Left renal pelvis (tissue), 4 donors: ENCODE measurements around the gene IFNAR2. TPM values are rescaled to one million over a fixed set of nuclear protein-coding genes. Genes with fewer than 3 reads are reported as not detected.
"Not testable (repeated sequence)": the region's sequence is repeated elsewhere in the genome, so short reads cannot be mapped to it uniquely, and the experiment has no call there.

ENCODE experiments used
- DNase-seq, 4 donors: peaks; one replicate each; pipeline ENCODE4 v3.0.0-alpha.2; 2013; ENCODE audit warnings: low read depth in 4 of 4, low spot score in 3 of 4
- polyA plus RNA-seq, 4 donors: library from polyadenylated mRNA; unstranded; fragments of 120-200 nt; gene quantifications; one replicate each; pipeline ENCODE4 v1.2.1, GENCODE V29; 2013; ENCODE audit not compliant: insufficient read length in 4 of 4

Gene IFNAR2
- polyA plus RNA-seq, 4 donors: 17.8 to 19.9 (median 18.1) TPM

- no peak for DNase-seq
Observed at GRCh38 chr21:33240404-33240803, 10.7 kb downstream of the IFNAR2 start.

GRCh38 chr21:33241846-33242245, 12.1 kb downstream of the IFNAR2 start:
- DNase-seq: no peak

DNA sequence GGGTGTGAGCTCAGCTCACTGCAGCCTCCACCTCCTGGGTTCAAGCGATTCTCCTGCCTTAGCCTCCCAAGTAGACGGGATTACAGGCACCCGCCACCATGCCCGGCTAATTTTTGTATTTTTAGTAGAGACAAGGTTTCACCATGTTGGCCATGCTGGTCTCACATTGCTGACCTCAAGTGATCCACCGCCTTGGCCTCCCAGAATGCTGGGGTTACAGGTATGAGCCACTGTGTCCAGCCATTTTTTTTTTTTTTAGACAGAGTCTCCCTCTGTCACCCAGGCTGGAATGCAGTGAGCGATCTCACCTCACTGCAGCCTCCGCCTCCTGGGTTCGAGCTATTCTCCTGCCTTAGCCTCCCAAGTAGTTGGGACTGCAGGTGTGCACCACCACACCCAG, 13.1 kb downstream of the IFNAR2 start:
- not testable (repeated sequence) for DNase-seq

DNA sequence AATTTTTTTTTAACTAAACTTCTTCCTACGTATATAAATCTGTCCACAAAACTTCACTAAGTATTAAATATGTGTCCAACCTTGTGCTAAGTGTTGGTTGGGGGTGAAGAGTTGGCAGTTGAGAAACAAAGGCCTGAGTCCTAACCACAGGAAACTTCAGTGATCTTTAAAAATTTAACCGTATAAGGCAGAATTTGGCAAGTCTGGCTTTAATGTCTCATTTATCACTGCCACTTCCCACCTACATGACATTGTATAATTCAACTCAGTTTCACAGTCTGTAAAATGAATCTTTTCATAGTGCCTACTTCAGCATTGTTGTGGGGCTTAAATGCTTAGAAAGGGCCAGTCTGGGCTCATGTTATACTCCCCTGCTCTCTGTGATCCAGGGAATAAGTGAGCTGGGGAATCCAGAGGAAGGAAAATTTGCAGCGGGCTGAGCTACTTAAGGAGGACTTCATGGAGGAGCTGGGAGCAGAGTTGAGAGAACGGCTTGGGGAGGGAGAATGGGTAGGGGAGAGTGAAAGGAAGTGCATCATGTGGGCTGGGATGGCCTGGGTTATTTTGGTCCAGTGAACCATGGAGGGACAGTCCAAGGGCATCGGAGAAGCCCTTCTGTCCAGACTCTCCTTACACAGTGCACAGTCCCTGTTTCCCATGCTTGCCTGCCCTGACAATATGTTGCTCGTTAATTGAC, 14.5 kb downstream of the IFNAR2 start:
- DNase-seq: no peak

DNA sequence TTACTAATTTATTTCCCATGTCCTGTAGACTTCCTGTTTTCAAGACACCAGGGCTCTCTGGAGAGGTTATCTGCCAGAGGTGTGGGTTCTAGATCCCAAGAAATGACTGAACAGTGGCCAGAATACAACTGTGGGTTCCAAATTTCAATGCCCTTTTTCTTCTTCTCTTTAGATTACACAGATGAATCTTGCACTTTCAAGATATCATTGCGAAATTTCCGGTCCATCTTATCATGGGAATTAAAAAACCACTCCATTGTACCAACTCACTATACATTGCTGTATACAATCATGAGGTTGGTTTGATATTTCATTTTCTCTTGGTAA, 15.0 kb downstream of the IFNAR2 start:
- DNase-seq: no peak

- no peak for DNase-seq
Observed at GRCh38 chr21:33245289-33245918, 15.7 kb downstream of the IFNAR2 start.

- no peak for DNase-seq
Observed at GRCh38 chr21:33246506-33246905, 16.8 kb downstream of the IFNAR2 start.

- DNase-seq: no peak
Observed at GRCh38 chr21:33246963-33247362, 17.2 kb downstream of the IFNAR2 start.

DNA sequence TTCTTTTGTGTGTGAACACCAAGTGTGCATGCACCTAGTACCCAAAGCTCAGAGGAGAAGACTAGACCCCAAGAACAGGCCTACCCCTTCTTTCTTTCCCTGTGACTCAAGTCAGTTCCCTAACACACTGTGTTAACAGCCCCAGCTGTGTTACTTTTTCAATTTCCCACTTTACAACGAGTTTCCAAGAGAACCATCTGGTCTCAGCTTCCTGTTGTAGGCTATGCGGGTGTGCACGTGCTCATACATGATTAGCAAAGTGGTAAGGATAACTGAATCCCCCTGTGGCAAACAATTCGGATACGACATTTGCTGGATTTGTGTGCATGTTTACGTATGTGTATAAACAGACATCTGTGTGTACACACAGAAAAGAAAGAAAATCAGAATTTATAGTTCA, 17.9 kb downstream of the IFNAR2 start:
- no peak for DNase-seq

DNA sequence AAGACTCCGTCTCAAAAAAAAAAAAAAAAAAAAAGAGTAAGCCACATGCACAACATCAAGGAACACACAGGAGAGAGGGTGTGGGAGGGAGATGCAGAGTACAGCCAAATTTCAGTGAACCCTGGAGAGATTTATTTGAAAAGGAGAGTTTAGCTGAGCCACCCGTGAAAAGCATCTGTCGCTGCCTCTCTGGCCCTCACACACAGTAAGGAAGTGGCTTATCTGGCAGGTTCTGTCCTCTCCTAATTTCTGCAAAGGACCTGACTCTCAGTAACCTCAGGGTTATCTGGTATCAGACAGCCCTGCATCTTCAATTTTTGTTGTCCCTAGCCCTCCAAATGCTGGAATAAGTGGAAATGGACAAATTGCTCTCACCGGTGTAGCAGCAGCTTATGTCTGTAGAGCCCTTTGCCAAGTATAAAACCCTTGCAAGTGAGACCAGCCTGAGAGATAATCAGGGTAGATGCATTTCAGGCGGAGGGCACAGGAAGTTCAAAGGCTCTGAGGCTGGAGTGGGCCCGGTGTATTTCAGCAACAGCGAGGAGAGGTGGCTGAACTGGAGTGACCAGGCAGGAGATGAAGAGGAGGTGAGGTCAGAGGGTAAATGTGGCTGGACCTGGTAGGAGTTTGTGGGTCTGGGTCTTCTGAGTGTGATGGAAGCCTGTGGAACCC, 19.7 kb downstream of the IFNAR2 start:
- no peak for DNase-seq

DNA sequence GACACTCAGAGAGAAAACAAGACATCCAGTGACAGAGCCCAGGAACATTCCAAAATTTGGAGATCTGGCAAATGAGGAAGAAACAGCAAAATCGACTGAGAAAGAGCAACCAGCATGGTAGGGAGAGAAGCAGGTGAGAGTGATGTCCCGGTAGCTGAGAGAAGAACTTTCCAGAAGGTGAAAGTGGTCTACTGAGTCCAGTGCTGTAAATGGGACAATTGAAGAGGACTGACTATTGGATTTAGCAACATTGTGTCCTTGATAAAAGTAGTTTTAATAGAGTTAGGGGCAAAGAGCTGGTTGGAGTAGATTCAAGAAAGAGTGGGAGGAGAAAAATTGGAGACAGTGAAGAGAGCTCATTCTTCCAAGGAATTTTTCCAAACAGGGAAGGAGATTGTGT, 21.4 kb downstream of the IFNAR2 start:
- DNase-seq: no peak

DNA sequence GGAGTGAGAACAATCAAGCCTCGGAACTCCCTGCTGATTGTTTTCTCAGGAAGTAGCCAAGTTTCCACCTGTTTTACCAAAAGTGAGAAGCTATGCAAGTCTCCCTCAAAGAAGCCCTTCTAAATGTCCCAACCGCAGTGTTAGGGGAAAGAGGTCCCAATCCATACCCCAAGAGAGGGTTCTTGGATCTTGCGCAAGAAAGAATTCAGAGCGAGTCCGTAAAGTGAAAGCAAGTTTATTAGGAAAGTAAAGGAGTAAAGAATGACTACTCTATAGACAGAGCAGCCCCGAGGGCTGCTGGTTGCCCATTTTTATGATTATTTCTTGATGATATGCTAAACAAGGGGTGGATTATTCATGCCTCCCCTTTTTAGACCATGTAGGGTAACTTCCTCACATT, 23.6 kb downstream of the IFNAR2 start:
- DNase-seq: not testable (repeated sequence)

DNA sequence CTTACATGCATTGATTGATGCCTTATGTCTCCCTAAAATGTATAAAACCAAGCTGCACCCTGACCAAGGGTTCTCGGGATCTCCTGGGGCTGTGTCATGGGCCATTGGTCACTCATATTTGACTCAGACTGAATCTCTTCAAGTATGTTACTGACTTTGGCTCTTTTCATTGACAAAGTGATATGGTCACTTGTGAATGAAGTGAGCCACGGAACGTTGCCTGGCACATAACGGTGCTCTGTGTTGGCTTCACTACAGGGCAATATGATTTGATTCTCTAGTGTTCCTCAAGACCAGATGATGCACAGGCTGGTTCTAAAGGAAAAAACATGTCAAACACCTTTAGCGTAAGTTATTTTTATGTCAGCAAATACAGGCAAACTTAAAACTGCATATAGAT, 25.0 kb downstream of the IFNAR2 start:
- no peak for DNase-seq

DNA sequence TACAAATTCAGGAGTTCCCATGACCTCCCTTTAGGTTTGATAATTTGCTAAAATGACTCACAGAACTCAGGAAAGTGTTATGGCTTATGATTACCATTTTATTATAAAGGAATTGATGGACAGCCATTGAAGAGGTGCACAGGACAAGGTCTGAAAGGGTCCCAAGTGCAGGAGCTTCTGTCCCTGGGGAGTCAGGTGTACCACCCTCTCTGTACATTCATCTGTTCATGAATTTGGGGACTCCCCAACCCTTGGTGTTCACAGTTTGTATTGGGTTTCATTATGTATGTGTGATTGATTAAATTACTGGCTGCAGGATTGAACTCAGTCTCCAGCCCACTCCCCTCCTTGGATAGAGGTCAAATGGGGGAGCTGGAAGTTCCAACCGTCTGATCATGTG, 25.7 kb downstream of the IFNAR2 start:
- DNase-seq: no peak

DNA sequence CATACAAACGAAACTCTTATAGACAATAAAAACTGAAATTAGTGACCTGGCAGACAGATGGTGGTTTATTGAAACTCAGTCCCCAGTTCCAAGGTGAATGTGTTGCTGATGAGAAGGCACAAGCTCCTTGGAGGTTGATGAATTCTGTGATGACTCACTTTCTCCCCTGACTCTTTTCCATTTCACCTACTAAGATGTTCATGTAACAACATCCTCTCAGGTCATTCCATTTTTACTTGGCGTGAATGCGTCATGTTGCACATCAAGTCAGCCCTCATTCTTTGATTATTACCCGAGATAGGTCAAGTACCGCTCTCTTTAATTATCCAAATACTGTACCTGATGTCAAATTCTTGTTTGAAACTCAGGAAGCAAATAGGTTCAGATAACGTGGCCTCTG, 26.3 kb downstream of the IFNAR2 start:
- DNase-seq: no peak

GRCh38 chr21:33257094-33257803, 27.5 kb downstream of the IFNAR2 start:
- DNase-seq: no peak

DNA sequence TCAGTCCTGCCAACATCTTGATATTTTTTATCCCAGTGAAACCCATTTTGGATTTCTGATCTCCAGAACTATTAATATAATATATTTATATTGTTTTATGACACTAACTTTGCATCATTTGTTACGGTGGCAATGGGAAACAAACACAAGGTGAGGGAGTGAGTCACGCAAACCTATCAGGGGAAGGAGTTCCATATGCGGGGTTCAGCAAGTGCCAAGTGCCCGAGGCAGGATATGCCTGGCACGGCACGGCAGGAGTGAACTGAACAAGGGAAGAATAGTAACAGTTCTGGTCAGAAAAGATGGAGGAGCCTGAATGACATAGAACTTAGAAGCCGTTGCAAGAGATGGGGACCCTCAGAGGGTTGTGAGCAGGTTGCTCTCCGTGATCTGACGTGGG, 28.7 kb downstream of the IFNAR2 start:
- DNase-seq: no peak

DNA sequence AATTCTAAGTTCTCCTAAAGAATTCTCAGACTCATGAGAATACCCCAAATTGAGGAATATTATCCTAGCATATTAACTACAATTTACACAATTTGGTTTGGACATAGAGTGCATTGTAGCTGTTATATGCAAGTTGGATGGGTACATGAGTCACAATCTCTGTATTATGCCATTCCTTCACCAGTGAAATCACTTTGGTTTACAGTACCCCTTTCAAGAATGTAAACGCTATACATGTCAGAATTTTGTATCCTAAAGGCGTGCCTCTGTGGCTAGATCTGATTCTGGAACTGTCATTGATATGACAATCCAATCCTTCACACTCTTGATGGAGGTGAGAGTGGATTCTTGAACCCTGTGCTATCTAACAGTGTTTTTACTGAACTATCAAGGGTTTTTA, 29.7 kb downstream of the IFNAR2 start:
- DNase-seq: no peak

GRCh38 chr21:33259995-33260394, 30.3 kb downstream of the IFNAR2 start:
- DNase-seq: no peak

DNA sequence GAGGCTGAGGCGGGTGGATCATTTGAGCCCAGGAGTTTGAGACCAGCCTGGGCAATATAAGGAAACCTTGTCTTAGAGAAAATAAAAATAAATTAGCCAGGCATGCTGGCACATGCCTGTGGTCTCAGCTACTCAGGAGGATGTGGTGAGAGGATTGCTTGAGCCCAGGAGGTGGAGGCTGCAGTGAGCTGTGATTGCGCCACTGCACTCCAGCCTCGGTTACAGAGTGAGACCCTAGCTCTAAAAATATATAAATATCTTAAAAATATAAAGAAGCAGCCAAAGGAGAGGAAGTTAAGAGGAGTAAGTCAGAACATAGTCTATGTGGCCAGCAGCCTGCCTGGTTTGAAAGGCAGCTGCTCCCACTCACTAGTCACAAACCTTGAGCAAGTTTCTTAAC, 31.9 kb downstream of the IFNAR2 start:
- DNase-seq: no peak

GRCh38 chr21:33262921-33263320, 33.2 kb downstream of the IFNAR2 start:
- DNase-seq: no peak

GRCh38 chr21:33264561-33264960, 34.8 kb downstream of the IFNAR2 start:
- DNase-seq: no peak
